Neural crest cell (in vitro differentiated cells): ENCODE measurements around the gene RAP1GAP2. TPM values are rescaled to one million over a fixed set of nuclear protein-coding genes. Genes with fewer than 3 reads are reported as not detected.

ENCODE experiments used
- DNase-seq: peaks from one replicate; pipeline ENCODE4 v3.0.0; 2021; ENCODE audit warnings: low read depth, mixed read lengths, low spot score
- H3K27ac Mint-ChIP-seq: one replicate; pipeline ENCODE4 v1.8.0; 2021; ENCODE audit warnings: mild to moderate bottlenecking, mixed read lengths; ENCODE audit not compliant: unreplicated experiment
- H3K27me3 Mint-ChIP-seq: 2 replicates; pipeline ENCODE4 v1.8.0; 2021; ENCODE audit warnings: low read depth, mild to moderate bottlenecking, mixed read lengths
- H3K36me3 Mint-ChIP-seq: 2 replicates; pipeline ENCODE4 v1.8.0; 2021; ENCODE audit warnings: low read depth, mild to moderate bottlenecking, mixed read lengths
- H3K4me1 Mint-ChIP-seq: 2 replicates; pipeline ENCODE4 v1.8.0; 2021; ENCODE audit warnings: mixed read lengths
- H3K4me3 Mint-ChIP-seq: one replicate; pipeline ENCODE4 v1.8.0; 2021; ENCODE audit warnings: mild to moderate bottlenecking, mixed read lengths
- H3K9me3 Mint-ChIP-seq: 2 replicates; pipeline ENCODE4 v1.8.0; 2021; ENCODE audit warnings: mixed read lengths
- CTCF ChIP-seq: fragments of 200-600 bp; sonication (generic); conservative IDR thresholded peaks from 2 replicates; pipeline ENCODE4 v1.5.0; 2021; ENCODE audit warnings: antibody characterized with exemption, mild to moderate bottlenecking
- total RNA-seq: library from RNA; stranded (reverse); gene quantifications from 2 replicates; pipeline ENCODE4 v1.2.1, GENCODE V29; 2021

The RAP1GAP2 gene
- total RNA-seq, 1 donor from 2014 or later = 1.0 TPM

GRCh38 chr17:2980211-2980903 lies 184.1 kb downstream of the RAP1GAP2 start:
- no peaks in the 10 kb centered on the region for H3K9me3 Mint-ChIP-seq
- H3K27ac Mint-ChIP-seq = no peak overlapping the region
- no peak for TF ChIP-seq CTCF
- H3K27me3 Mint-ChIP-seq = no peaks in the 10 kb centered on the region
- H3K36me3 Mint-ChIP-seq = no peaks in the 10 kb centered on the region
- no peak for DNase-seq
- H3K4me1 Mint-ChIP-seq = no peaks in the 10 kb centered on the region
- no peak overlapping the region for H3K4me3 Mint-ChIP-seq

- no peak overlapping the region for H3K4me3 Mint-ChIP-seq
- H3K4me1 Mint-ChIP-seq = no peaks in the 10 kb centered on the region
- no peaks in the 10 kb centered on the region for H3K36me3 Mint-ChIP-seq
- no peak for TF ChIP-seq CTCF
- no peaks in the 10 kb centered on the region for H3K27me3 Mint-ChIP-seq
- no peak for DNase-seq
- H3K27ac Mint-ChIP-seq = no peak overlapping the region
- no peaks in the 10 kb centered on the region for H3K9me3 Mint-ChIP-seq
These were observed 184.6 kb downstream of the RAP1GAP2 start for GRCh38 chr17:2980904-2981246.

GRCh38 chr17:2981325-2981724 lies 185.1 kb downstream of the RAP1GAP2 start:
- Mint-ChIP-seq H3K9me3 (no peaks in the 10 kb centered on the region), H3K4me1 (no peaks in the 10 kb centered on the region), H3K36me3 (no peaks in the 10 kb centered on the region), H3K4me3 (no peak overlapping the region), H3K27me3 (no peaks in the 10 kb centered on the region), H3K27ac (no peak overlapping the region)
- no peak for DNase-seq
- no peak for TF ChIP-seq CTCF

GRCh38 chr17:2982854-2983253 lies 186.6 kb downstream of the RAP1GAP2 start:
- no peak for TF ChIP-seq CTCF
- Mint-ChIP-seq H3K27ac (no peak overlapping the region), H3K4me1 (no peaks in the 10 kb centered on the region), H3K9me3 (no peaks in the 10 kb centered on the region), H3K27me3 (no peaks in the 10 kb centered on the region), H3K4me3 (no peak overlapping the region), H3K36me3 (no peaks in the 10 kb centered on the region)
- DNase-seq = no peak

- no peak overlapping the region for H3K27ac Mint-ChIP-seq
- H3K9me3 Mint-ChIP-seq = no peaks in the 10 kb centered on the region
- no peaks in the 10 kb centered on the region for H3K4me1 Mint-ChIP-seq
- DNase-seq = no peak
- no peaks in the 10 kb centered on the region for H3K27me3 Mint-ChIP-seq
- TF ChIP-seq CTCF = no peak
- H3K36me3 Mint-ChIP-seq = no peaks in the 10 kb centered on the region
- H3K4me3 Mint-ChIP-seq = no peak overlapping the region
These were observed 187.0 kb downstream of the RAP1GAP2 start for GRCh38 chr17:2983255-2983654.
